Cardiac fibroblast (primary cell): Measurements from ENCODE around the gene PIGB.
"Not testable (repeated sequence)": the region's sequence is repeated elsewhere in the genome, so short reads cannot be mapped to it uniquely, and the experiment has no call there.

Experiments used
- DNase-seq, 2 donors: peaks; one replicate each; pipeline versions ENCODE4 v3.0.0 to v3.0.0-alpha.2; 2010; ENCODE audit warnings: low read depth in 2 of 2
- H3K4me3 ChIP-seq, 2 donors: replicated peaks in 1 of 2; 1 replicate in 1 of 2; 2 replicates in 1 of 2; pipeline ENCODE4 v1.5.1; 2011; ENCODE audit warnings: low read depth in 2 of 2, low read length in 2 of 2, mild to moderate bottlenecking in 2 of 2, moderate library complexity in 1 of 2
- TF ChIP-seq, protein P1 (sequence below): IDR thresholded peaks from one replicate; pipeline ENCODE4 v1.5.1; 2011; ENCODE audit warnings: low read depth, mild to moderate bottlenecking, low read length, inconsistent platforms

Gene PIGB

GRCh38 chr15:55279746-55280351, 39.2 kb upstream of the PIGB start:
- H3K4me3 ChIP-seq = no peak overlapping the region
- TF ChIP-seq, protein P1, sequence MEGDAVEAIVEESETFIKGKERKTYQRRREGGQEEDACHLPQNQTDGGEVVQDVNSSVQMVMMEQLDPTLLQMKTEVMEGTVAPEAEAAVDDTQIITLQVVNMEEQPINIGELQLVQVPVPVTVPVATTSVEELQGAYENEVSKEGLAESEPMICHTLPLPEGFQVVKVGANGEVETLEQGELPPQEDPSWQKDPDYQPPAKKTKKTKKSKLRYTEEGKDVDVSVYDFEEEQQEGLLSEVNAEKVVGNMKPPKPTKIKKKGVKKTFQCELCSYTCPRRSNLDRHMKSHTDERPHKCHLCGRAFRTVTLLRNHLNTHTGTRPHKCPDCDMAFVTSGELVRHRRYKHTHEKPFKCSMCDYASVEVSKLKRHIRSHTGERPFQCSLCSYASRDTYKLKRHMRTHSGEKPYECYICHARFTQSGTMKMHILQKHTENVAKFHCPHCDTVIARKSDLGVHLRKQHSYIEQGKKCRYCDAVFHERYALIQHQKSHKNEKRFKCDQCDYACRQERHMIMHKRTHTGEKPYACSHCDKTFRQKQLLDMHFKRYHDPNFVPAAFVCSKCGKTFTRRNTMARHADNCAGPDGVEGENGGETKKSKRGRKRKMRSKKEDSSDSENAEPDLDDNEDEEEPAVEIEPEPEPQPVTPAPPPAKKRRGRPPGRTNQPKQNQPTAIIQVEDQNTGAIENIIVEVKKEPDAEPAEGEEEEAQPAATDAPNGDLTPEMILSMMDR = no peak
- peak; percentile 67 to 95 for DNase-seq

DNA sequence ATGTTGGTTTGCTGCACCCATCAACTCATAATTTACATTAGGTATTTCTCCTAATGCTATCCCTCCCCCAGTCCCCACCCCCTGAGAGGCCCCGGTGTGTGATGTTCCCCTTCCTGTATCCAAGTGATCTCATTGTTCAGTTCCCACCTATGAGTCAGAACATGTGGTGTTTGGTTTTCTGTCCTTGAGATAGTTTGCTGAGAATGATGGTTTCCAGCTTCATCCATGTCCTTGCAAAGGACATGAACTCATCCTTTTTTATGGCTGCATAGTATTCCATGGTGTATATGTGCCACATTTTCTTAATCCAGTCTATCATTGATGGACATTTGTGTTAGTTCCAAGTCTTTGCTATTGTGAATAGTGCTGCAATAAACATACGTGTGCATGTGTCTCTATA, 38.4 kb upstream of the PIGB start:
- DNase-seq = peak in 1 of 2 donors; percentile 64
- H3K4me3 ChIP-seq = not testable (repeated sequence)

DNA sequence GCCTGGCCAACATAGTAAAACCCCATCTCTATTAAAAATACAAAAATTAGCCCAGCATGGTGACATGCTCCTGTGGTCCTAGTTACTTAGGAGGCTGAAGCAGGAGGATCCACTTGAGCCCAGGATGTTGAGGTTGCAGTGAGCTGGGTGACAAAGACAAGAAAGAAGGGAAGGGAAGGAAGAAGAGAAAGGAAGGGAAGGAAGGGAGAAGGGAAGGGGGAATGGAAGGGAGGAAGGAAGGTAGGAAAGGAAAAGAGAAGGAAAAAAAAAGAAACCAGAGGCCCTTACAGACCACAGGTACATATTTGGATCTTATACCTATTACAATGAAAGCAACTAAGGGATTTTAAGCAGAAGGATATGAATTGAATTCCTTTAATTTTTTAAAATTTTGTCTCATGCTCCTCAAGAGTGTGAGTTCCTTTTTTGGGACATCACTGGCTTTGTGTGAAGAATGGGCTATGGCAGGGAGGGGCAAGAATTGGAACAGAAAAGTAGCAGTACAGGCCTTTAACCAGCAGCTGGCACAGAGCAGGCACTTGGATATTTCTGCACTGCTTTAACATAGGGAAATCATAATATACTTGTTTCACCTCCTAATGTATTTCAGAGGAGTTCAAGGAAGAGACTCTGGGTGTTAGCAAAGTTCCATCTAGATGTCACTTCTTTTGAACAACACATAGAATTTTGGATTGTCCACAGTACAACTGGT, 37.3 kb upstream of the PIGB start:
- H3K4me3 ChIP-seq = no peak overlapping the region

GRCh38 chr15:55282284-55282833, 36.7 kb upstream of the PIGB start:
- peak; percentile 80 to 82 for DNase-seq
- TF ChIP-seq, protein P1 = no peak
- H3K4me3 ChIP-seq = peak overlapping the region; percentile 13 to 16

More for the DNA sequence above, 37.3 kb upstream of the PIGB start:
- TF ChIP-seq, protein P1 = no peak
- no peak for DNase-seq

GRCh38 chr15:55283379-55284147, 35.5 kb upstream of the PIGB start:
- no peak for DNase-seq
- H3K4me3 ChIP-seq = no peak overlapping the region
- TF ChIP-seq, protein P1 = no peak

DNA sequence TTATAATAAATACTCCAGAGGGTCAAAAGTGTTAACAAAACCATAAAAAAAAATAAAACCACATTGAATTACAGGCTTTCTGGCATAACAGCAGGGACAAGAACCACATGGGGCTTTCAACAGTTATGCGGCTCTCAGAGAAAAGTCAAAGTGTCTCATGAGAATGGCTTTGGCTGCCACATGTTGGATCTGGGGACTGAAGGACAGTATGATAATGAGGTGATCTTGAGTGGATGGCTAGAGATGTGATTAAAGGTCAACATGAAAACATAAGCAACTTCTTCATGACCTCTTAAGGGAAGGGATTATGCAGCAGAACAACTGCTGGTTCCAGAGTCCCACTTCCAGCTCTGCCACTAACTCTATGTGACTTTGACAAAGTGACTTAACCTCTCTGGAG, 34.6 kb upstream of the PIGB start:
- DNase-seq = no peak
- H3K4me3 ChIP-seq = no peak overlapping the region
- TF ChIP-seq, protein P1 = no peak

GRCh38 chr15:55286442-55287189, 32.4 kb upstream of the PIGB start:
- not testable (repeated sequence) for H3K4me3 ChIP-seq, DNase-seq
